ENCODE measurements around the gene ALX4.

The ALX4 gene

GRCh38 chr11:44329472-44330230 lies 19.7 kb upstream of the ALX4 start:
- peaks cover 11% of the 10 kb centered on the region for H3K27me3 ChIP-seq (ENCODE audit: low read depth)
- H3K4me1 ChIP-seq: no peaks in the 10 kb centered on the region
- no peak overlapping the region for H3K4me3 ChIP-seq
- H3K9me3 ChIP-seq: no peaks in the 10 kb centered on the region
- no peak for DNase-seq (ENCODE audit: low spot score in 2 of 2)
- no peaks in the 10 kb centered on the region for H3K36me3 ChIP-seq (replicated peaks)
- in situ Hi-C loops (cut with MboI; ENCODE audit: low sequenced_read_pairs): no loop called here

GRCh38 chr11:44328138-44328660 lies 18.3 kb upstream of the ALX4 start:
- no peak for DNase-seq (ENCODE audit: low spot score in 2 of 2)
- no peaks in the 10 kb centered on the region for H3K9me3 ChIP-seq
- H3K27me3 ChIP-seq (ENCODE audit: low read depth): peaks cover 14% of the 10 kb centered on the region
- no peak overlapping the region for H3K4me3 ChIP-seq
- in situ Hi-C loops (cut with MboI; ENCODE audit: low sequenced_read_pairs): no loop called here
- no peaks in the 10 kb centered on the region for H3K36me3 ChIP-seq (replicated peaks)
- no peaks in the 10 kb centered on the region for H3K4me1 ChIP-seq

GRCh38 chr11:44327730-44328129 lies 17.8 kb upstream of the ALX4 start:
- H3K9me3 ChIP-seq: no peaks in the 10 kb centered on the region
- H3K4me1 ChIP-seq: no peaks in the 10 kb centered on the region
- in situ Hi-C loops (cut with MboI; ENCODE audit: low sequenced_read_pairs): no loop called here
- H3K36me3 ChIP-seq (replicated peaks): no peaks in the 10 kb centered on the region
- H3K4me3 ChIP-seq: no peak overlapping the region
- peaks cover 18% of the 10 kb centered on the region for H3K27me3 ChIP-seq (ENCODE audit: low read depth)
- no peak for DNase-seq (ENCODE audit: low spot score in 2 of 2)

- in situ Hi-C loops (cut with MboI; ENCODE audit: low sequenced_read_pairs): no loop called here
- H3K27me3 ChIP-seq (ENCODE audit: low read depth): peaks cover 26% of the 10 kb centered on the region
- H3K9me3 ChIP-seq: no peaks in the 10 kb centered on the region
- no peaks in the 10 kb centered on the region for H3K36me3 ChIP-seq (replicated peaks)
- H3K4me3 ChIP-seq: no peak overlapping the region
- no peaks in the 10 kb centered on the region for H3K4me1 ChIP-seq
- no peak for DNase-seq (ENCODE audit: low spot score in 2 of 2)
Observed at GRCh38 chr11:44326615-44327475, 16.9 kb upstream of the ALX4 start.

GRCh38 chr11:44325698-44326097 lies 15.8 kb upstream of the ALX4 start:
- H3K4me1 ChIP-seq: no peaks in the 10 kb centered on the region
- no peak overlapping the region for H3K4me3 ChIP-seq
- no peaks in the 10 kb centered on the region for H3K9me3 ChIP-seq
- in situ Hi-C loops (cut with MboI; ENCODE audit: low sequenced_read_pairs): no loop called here
- peaks cover 37% of the 10 kb centered on the region for H3K27me3 ChIP-seq (ENCODE audit: low read depth)
- H3K36me3 ChIP-seq (replicated peaks): no peaks in the 10 kb centered on the region
- no peak for DNase-seq (ENCODE audit: low spot score in 2 of 2)

- DNase-seq (ENCODE audit: low spot score in 2 of 2): no peak
- Histone ChIP-seq H3K9me3 (no peaks in the 10 kb centered on the region), H3K36me3 (replicated peaks) (no peaks in the 10 kb centered on the region), H3K27me3 (ENCODE audit: low read depth) (peaks cover 45% of the 10 kb centered on the region), H3K4me3 (no peak overlapping the region), H3K4me1 (no peaks in the 10 kb centered on the region)
- in situ Hi-C loops (cut with MboI; ENCODE audit: low sequenced_read_pairs): no loop called here
Observed at GRCh38 chr11:44324749-44325525, 15.0 kb upstream of the ALX4 start.

- in situ Hi-C loops (cut with MboI; ENCODE audit: low sequenced_read_pairs): no loop called here
- DNase-seq (ENCODE audit: low spot score in 2 of 2): no peak
- Histone ChIP-seq H3K4me1 (no peaks in the 10 kb centered on the region), H3K27me3 (ENCODE audit: low read depth) (peaks cover 52% of the 10 kb centered on the region), H3K36me3 (replicated peaks) (no peaks in the 10 kb centered on the region), H3K4me3 (no peak overlapping the region), H3K9me3 (no peaks in the 10 kb centered on the region)
Observed at GRCh38 chr11:44324222-44324621, 14.3 kb upstream of the ALX4 start.

- peaks cover 69% of the 10 kb centered on the region for H3K27me3 ChIP-seq (ENCODE audit: low read depth)
- no peak overlapping the region for H3K4me3 ChIP-seq
- no peaks in the 10 kb centered on the region for H3K9me3 ChIP-seq
- no peaks in the 10 kb centered on the region for H3K4me1 ChIP-seq
- no peak for DNase-seq (ENCODE audit: low spot score in 2 of 2)
- H3K36me3 ChIP-seq (replicated peaks): no peaks in the 10 kb centered on the region
- in situ Hi-C loops (cut with MboI; ENCODE audit: low sequenced_read_pairs): no loop called here
Observed at GRCh38 chr11:44322243-44322642, 12.3 kb upstream of the ALX4 start.

GRCh38 chr11:44321059-44321458 lies 11.1 kb upstream of the ALX4 start:
- no peaks in the 10 kb centered on the region for H3K36me3 ChIP-seq (replicated peaks)
- H3K27me3 ChIP-seq (ENCODE audit: low read depth): peaks cover 78% of the 10 kb centered on the region
- no peaks in the 10 kb centered on the region for H3K9me3 ChIP-seq
- no peaks in the 10 kb centered on the region for H3K4me1 ChIP-seq
- no peak for DNase-seq (ENCODE audit: low spot score in 2 of 2)
- no peak overlapping the region for H3K4me3 ChIP-seq
- in situ Hi-C loops (cut with MboI; ENCODE audit: low sequenced_read_pairs): no loop called here

GRCh38 chr11:44320289-44320973 lies 10.5 kb upstream of the ALX4 start:
- H3K4me1 ChIP-seq: no peaks in the 10 kb centered on the region
- no peak overlapping the region for H3K4me3 ChIP-seq
- no peaks in the 10 kb centered on the region for H3K36me3 ChIP-seq (replicated peaks)
- DNase-seq (ENCODE audit: low spot score in 2 of 2): no peak
- no peaks in the 10 kb centered on the region for H3K9me3 ChIP-seq
- H3K27me3 ChIP-seq (ENCODE audit: low read depth): peaks cover 83% of the 10 kb centered on the region
- in situ Hi-C loops (cut with MboI; ENCODE audit: low sequenced_read_pairs): no loop called here

GRCh38 chr11:44319552-44320288 lies 9.8 kb upstream of the ALX4 start:
- Histone ChIP-seq H3K4me3 (no peak overlapping the region), H3K27me3 (ENCODE audit: low read depth) (peaks cover 84% of the 10 kb centered on the region), H3K4me1 (no peaks in the 10 kb centered on the region), H3K9me3 (no peaks in the 10 kb centered on the region), H3K36me3 (replicated peaks) (no peaks in the 10 kb centered on the region)
- DNase-seq (ENCODE audit: low spot score in 2 of 2): no peak
- in situ Hi-C loops (cut with MboI; ENCODE audit: low sequenced_read_pairs): no loop called here

GRCh38 chr11:44319170-44319551 lies 9.2 kb upstream of the ALX4 start:
- no peaks in the 10 kb centered on the region for H3K9me3 ChIP-seq
- in situ Hi-C loops (cut with MboI; ENCODE audit: low sequenced_read_pairs): no loop called here
- H3K4me3 ChIP-seq: no peak overlapping the region
- no peaks in the 10 kb centered on the region for H3K4me1 ChIP-seq
- no peak for DNase-seq (ENCODE audit: low spot score in 2 of 2)
- H3K27me3 ChIP-seq (ENCODE audit: low read depth): peaks cover 89% of the 10 kb centered on the region
- no peaks in the 10 kb centered on the region for H3K36me3 ChIP-seq (replicated peaks)

- in situ Hi-C loops (cut with MboI; ENCODE audit: low sequenced_read_pairs): no loop called here
- Histone ChIP-seq H3K4me1 (no peaks in the 10 kb centered on the region), H3K27me3 (ENCODE audit: low read depth) (peaks cover 92% of the 10 kb centered on the region), H3K4me3 (no peak overlapping the region), H3K9me3 (no peaks in the 10 kb centered on the region), H3K36me3 (replicated peaks) (no peaks in the 10 kb centered on the region)
- DNase-seq (ENCODE audit: low spot score in 2 of 2): no peak
Observed at GRCh38 chr11:44318369-44318768, 8.4 kb upstream of the ALX4 start.
